Calu3 (cell line): ENCODE data around the gene CIDEA. TPM values are rescaled to one million over a fixed set of nuclear protein-coding genes. Genes with fewer than 3 reads are reported as not detected.
A peak's percentile ranks its signal among the peaks of the same experiment; 100 is the strongest.
"Not testable (repeated sequence)": the region's sequence is repeated elsewhere in the genome, so short reads cannot be mapped to it uniquely, and the experiment has no call there.

Experiments
- Bru-seq: library from RNA; stranded (reverse); fragments of 400-500 nt; gene quantifications from one replicate; lab custom pipeline; 2021; lab: Mats Ljungman, UMichigan
- BruChase-seq, 2 experiments: library from RNA; stranded (reverse); fragments of 400-500 nt; gene quantifications; one replicate each; lab custom pipeline; 2021; lab: Mats Ljungman, UMichigan
- BruUV-seq: library from RNA; stranded (reverse); fragments of 400-500 nt; replicated peaks from 2 replicates; lab custom pipeline; 2021; lab: Mats Ljungman, UMichigan
- CTCF ChIA-PET: fragments of 300-600 bp; sonication (Branson Sonifier 250); formaldehyde crosslinking; loops from one replicate; lab custom pipeline; 2022; ENCODE audit warnings: antibody characterized with exemption; lab: Charles Lee
- DNase-seq: peaks from one replicate; pipeline ENCODE4 v3.0.0; 2022
- H3K27ac Mint-ChIP-seq: one replicate; pipeline ENCODE4 v1.8.0; 2022; ENCODE audit warnings: mixed read lengths; ENCODE audit not compliant: unreplicated experiment
- H3K27me3 Mint-ChIP-seq: one replicate; pipeline ENCODE4 v1.8.0; 2022; ENCODE audit warnings: mixed read lengths; ENCODE audit not compliant: unreplicated experiment
- H3K36me3 Mint-ChIP-seq: one replicate; pipeline ENCODE4 v1.8.0; 2022; ENCODE audit warnings: mild to moderate bottlenecking, moderate library complexity, mixed read lengths; ENCODE audit not compliant: insufficient read depth, unreplicated experiment
- H3K4me1 Mint-ChIP-seq: one replicate; pipeline ENCODE4 v1.8.0; 2022; ENCODE audit warnings: mild to moderate bottlenecking, low read depth, mixed read lengths; ENCODE audit not compliant: unreplicated experiment
- H3K4me3 Mint-ChIP-seq: one replicate; pipeline ENCODE4 v1.8.0; 2022; ENCODE audit warnings: mild to moderate bottlenecking, low read depth, moderate library complexity, mixed read lengths; ENCODE audit not compliant: unreplicated experiment
- H3K9me3 Mint-ChIP-seq: one replicate; pipeline ENCODE4 v1.8.0; 2022; ENCODE audit warnings: low read depth, mixed read lengths; ENCODE audit not compliant: unreplicated experiment
- intact Hi-C: fragments of 100-400 bp; cut with micrococcal nuclease; formaldehyde crosslinking; loops from one replicate; pipeline ENCODE4 v1.10.0; 2022; ENCODE audit not compliant: unreplicated experiment
- long read RNA-seq: library from polyadenylated mRNA; stranded (forward); transcript quantifications from one replicate; pipeline ENCODE4 v2.0.0, GENCODE V29; 2022
- total RNA-seq: library from RNA; stranded (reverse); gene quantifications from 2 replicates; pipeline ENCODE4 v1.2.3, GENCODE V29; 2022
- TF ChIP-seq, protein P1 (sequence below): fragments of 200-600 bp; IDR thresholded peaks from one replicate; pipeline ENCODE4 v1.8.0; 2022; ENCODE audit warnings: antibody characterized with exemption; ENCODE audit not compliant: unreplicated experiment

The CIDEA gene, protein sequence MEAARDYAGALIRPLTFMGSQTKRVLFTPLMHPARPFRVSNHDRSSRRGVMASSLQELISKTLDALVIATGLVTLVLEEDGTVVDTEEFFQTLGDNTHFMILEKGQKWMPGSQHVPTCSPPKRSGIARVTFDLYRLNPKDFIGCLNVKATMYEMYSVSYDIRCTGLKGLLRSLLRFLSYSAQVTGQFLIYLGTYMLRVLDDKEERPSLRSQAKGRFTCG
- total RNA-seq = not detected in 2 replicates
- not detected for Bru-seq, nascent RNA
- not detected for BruChase-seq, experiment 1, labeled RNA remaining after a 6-hour chase
- not detected for BruChase-seq, experiment 2, labeled RNA remaining after a 2-hour chase
- long read RNA-seq = 0 reads

DNA sequence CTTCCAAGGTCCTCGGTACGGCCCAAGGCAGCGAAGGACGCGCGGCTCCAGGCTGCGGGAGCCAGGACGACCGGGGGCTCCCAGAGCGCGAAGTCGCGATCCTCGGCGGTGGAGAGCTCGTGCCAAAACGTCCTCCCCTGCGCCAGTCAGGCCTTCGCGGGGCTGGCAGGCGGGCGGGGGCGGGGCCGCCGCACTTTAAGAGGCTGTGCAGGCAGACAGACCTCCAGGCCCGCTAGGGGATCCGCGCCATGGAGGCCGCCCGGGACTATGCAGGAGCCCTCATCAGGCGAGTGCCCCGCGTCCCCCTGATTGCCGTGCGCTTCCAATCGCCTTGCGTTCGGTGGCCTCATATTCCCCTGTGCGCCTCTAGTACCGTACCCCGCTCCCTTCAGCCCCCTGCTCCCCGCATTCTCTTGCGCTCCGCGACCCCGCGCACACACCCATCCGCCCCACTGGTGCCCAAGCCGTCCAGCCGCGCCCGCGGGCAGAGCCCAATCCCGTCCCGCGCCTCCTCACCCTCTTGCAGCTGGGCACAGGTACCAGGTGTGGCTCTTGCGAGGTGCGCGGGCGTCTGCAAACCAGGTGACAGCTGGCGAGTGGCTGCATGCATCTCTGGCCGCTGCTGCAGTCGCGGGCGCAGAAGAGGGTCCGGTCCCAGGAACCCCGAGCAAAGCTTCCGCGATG lies at the start of gene CIDEA:
TSS of gene CIDEA (plus strand) at position 226 of the 684 bp plus-strand sequence. CDS start at position 249, 23 bp downstream.
- no peak for DNase-seq
- Mint-ChIP-seq H3K27ac (no peak within 1 kb of the TSS), H3K4me1 (peaks cover 11% of the 10 kb centered on the region), H3K9me3 (no peaks in the 10 kb centered on the region), H3K36me3 (peaks cover 4% of the 10 kb centered on the region), H3K4me3 (peak within 1 kb of the TSS; percentile 29), H3K27me3 (peaks cover 90% of the 10 kb centered on the region)
- no TSS peak for BruUV-seq
- intact Hi-C loops = no loop called here
- TF ChIP-seq, protein P1, sequence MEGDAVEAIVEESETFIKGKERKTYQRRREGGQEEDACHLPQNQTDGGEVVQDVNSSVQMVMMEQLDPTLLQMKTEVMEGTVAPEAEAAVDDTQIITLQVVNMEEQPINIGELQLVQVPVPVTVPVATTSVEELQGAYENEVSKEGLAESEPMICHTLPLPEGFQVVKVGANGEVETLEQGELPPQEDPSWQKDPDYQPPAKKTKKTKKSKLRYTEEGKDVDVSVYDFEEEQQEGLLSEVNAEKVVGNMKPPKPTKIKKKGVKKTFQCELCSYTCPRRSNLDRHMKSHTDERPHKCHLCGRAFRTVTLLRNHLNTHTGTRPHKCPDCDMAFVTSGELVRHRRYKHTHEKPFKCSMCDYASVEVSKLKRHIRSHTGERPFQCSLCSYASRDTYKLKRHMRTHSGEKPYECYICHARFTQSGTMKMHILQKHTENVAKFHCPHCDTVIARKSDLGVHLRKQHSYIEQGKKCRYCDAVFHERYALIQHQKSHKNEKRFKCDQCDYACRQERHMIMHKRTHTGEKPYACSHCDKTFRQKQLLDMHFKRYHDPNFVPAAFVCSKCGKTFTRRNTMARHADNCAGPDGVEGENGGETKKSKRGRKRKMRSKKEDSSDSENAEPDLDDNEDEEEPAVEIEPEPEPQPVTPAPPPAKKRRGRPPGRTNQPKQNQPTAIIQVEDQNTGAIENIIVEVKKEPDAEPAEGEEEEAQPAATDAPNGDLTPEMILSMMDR = no peak
- CTCF ChIA-PET = interaction anchor here (0.6 to 2.0 kb wide), 2 partner anchors 18 to 93 kb away, joined by 3 to 6 read pairs; no protein-coding TSS in a partner anchor

DNA sequence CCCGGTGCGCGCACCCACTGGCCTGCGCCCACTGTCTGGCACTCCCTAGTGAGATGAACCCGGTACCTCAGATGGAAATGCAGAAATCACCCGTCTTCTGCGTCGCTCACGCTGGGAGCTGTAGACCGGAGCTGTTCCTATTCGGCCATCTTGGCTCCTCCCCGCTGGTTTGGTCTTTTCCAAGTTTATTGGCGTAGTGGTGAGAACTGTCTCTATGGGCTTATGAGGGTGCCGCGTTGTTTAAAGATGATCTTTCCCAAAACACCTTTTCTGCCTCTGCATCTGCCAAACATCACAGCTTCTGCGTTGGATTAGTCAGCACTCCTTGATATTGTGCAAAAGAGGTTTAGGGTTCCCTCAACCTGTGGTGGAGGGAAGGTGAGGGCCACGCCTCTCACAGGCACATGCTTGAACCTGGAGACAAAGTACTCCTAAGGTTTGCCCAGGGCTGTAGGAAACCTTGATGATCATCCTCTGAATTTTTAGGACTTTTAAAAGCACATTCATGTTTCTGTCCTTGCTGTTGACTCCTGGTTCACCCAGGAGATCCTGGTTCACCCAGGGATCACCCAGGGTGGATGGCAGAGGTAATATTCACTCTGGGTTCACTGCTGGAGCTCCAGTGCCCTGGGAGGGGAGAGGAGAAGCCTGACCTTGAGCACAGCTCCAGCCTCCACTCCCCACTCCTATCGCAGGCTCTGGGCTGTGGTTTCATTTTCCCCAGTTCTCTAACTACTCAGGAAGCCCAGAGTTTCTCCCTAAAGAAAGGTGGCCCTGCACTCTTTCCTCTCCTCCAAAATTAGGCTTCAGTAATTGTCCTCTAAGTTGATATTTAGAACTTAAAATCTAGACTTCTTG lies 45.6 kb upstream of the CIDEA start:
- H3K27me3 Mint-ChIP-seq = peaks cover 44% of the 10 kb centered on the region
- DNase-seq, H3K4me1 Mint-ChIP-seq, H3K36me3 Mint-ChIP-seq, H3K27ac Mint-ChIP-seq, BruUV-seq, CTCF ChIA-PET, H3K4me3 Mint-ChIP-seq, intact Hi-C loops, H3K9me3 Mint-ChIP-seq: not testable (repeated sequence)

DNA sequence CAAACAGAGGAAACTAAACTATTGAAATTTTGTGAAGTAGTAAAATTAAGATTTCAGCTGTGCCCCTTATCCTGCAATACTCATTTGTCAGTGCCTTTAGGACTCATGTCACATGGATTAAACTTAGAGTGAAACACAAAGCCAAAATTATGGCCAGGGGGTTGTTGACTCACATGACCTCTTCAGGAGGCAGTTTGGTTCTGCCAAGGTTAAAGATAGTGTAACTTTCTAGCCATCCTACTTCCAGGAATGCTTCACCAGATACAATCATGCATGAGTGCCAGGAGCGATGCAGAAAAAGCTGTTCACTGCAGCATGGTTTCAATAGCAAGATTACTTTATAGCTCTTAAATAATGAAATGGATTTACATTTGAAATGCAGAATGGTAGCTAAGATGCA lies 41.9 kb upstream of the CIDEA start:
- CTCF ChIA-PET = interaction anchor here (1.2 kb wide), 1 partner anchor 70 kb away, joined by 3 read pairs; no protein-coding TSS in a partner anchor
- H3K27me3 Mint-ChIP-seq = peaks cover 65% of the 10 kb centered on the region
- BruUV-seq, DNase-seq, H3K9me3 Mint-ChIP-seq, H3K36me3 Mint-ChIP-seq, H3K4me1 Mint-ChIP-seq, H3K27ac Mint-ChIP-seq, H3K4me3 Mint-ChIP-seq, intact Hi-C loops: not testable (repeated sequence)

DNA sequence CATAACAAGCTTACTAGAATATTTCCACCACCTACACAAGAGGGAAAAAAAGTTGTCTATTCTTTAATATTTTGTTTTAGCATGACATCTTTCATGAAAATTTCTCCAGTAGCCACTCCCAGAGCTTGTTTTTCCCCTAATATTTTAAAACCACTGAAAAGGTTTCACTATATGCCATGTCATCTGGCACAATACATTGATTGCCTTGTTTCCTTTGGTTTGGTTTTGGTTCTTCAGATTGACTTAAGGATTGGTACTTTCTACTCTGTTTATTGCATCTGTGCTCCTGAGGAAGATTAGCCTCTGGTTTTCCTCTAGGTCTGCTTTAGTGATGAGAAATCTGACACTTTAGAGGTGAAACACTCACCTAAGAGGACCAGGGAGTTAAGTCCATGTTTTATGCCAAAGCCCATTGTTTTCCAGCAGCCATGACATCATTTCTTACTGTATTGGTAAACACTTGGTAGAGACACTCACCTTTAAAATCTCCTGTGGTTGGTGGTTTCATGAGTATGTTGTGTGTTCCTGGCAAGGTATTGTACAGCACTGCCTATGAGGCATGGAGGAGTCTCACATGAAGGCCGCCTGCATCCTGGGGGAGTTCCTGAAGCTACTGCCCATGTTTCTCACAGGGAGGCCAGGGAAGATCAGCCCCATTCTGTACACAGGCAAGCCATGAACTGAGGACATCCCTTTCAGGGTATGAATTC lies 39.7 kb upstream of the CIDEA start:
- H3K9me3 Mint-ChIP-seq, H3K4me1 Mint-ChIP-seq, H3K36me3 Mint-ChIP-seq, CTCF ChIA-PET, H3K27ac Mint-ChIP-seq, H3K4me3 Mint-ChIP-seq, DNase-seq, intact Hi-C loops, BruUV-seq: not testable (repeated sequence)
- H3K27me3 Mint-ChIP-seq = peaks cover 54% of the 10 kb centered on the region

DNA sequence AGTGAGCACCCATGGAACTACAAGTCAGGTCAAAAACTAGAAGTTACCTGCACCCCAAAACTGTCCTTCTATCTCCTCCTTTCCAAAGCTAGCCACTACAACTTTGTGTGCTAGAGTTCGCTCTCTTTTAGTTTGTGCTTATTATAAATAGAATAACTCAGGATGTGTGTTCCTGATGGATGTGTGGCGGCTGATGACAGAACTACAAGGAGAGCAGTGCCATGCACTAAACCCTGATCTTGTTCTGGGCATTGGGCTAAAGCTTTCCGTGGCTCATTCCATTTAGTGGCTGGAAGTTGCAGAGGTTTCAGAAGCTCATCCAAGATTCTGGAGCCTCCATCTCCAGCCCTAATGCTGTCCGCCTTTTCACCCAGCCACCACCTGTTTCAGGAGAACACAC lies 37.7 kb upstream of the CIDEA start:
- CTCF ChIA-PET, H3K4me1 Mint-ChIP-seq, H3K27ac Mint-ChIP-seq, H3K4me3 Mint-ChIP-seq, BruUV-seq, intact Hi-C loops, DNase-seq, H3K9me3 Mint-ChIP-seq, H3K36me3 Mint-ChIP-seq: not testable (repeated sequence)
- H3K27me3 Mint-ChIP-seq = peaks cover 63% of the 10 kb centered on the region

DNA sequence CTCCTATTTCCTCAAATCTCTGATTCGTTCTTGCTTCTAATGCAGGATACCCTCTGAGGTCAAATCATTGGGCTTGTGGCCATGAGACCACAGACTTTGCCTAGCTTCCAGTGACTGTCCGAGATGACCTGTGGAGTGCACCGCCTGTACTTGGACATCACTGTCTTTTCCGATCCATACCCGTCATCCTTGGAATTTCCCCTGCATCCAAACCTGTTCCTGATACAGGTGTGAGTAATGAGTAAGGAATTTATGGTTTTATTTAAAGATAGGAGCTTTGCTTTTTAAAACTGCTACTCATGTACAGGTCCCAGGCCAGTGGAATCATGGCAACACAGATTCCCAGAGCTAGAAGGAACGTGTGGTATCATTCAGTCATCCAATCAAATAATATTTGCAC lies 35.6 kb upstream of the CIDEA start:
- H3K9me3 Mint-ChIP-seq, intact Hi-C loops, H3K4me3 Mint-ChIP-seq, BruUV-seq, H3K4me1 Mint-ChIP-seq, CTCF ChIA-PET, H3K27ac Mint-ChIP-seq, DNase-seq, H3K36me3 Mint-ChIP-seq: not testable (repeated sequence)
- peaks cover 60% of the 10 kb centered on the region for H3K27me3 Mint-ChIP-seq

DNA sequence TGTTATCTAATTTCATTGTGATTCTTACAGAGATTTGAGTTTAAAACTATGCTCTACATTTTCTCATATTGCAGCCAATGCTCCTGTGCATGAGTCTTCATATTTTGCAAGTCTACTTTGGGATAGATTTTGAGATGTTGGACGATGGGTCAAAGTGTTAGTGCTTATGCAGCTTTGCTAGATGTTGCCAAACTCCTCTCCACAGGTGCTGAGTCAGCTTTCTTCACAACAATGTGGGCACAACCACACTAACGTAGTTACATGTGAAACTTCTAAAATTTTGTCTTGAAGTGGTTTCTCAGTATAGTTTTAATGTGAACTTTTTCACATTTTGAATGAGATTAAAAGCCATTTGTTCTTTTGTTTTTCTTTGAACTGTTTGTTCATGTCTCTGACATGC lies 32.1 kb upstream of the CIDEA start:
- H3K27ac Mint-ChIP-seq, DNase-seq, BruUV-seq, CTCF ChIA-PET, H3K4me3 Mint-ChIP-seq, H3K9me3 Mint-ChIP-seq, H3K4me1 Mint-ChIP-seq, H3K36me3 Mint-ChIP-seq, intact Hi-C loops: not testable (repeated sequence)
- peaks cover 26% of the 10 kb centered on the region for H3K27me3 Mint-ChIP-seq

DNA sequence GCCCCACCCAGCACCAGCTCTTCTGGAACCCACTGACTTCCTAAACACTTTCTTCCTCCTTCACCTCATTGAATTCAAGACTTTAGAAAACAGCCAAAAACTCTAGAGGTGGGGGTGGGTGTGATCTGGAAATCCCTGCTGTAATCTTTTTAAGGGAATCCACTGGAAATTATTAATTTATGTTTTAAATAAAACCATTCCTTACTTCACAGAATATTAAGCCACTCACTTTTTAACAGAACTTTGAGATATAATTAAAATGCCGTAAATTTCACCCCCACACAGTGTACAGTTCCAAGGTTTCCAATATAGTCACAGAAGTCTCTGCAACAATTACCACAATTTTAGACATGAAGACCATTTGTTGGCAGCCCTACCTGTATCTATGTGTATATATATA lies 30.8 kb upstream of the CIDEA start:
- intact Hi-C loops, CTCF ChIA-PET, BruUV-seq, DNase-seq, H3K4me3 Mint-ChIP-seq, H3K4me1 Mint-ChIP-seq, H3K36me3 Mint-ChIP-seq, H3K9me3 Mint-ChIP-seq, H3K27ac Mint-ChIP-seq: not testable (repeated sequence)
- H3K27me3 Mint-ChIP-seq = peaks cover 26% of the 10 kb centered on the region
